Measurements from ENCODE around the gene PAK5.

DNA sequence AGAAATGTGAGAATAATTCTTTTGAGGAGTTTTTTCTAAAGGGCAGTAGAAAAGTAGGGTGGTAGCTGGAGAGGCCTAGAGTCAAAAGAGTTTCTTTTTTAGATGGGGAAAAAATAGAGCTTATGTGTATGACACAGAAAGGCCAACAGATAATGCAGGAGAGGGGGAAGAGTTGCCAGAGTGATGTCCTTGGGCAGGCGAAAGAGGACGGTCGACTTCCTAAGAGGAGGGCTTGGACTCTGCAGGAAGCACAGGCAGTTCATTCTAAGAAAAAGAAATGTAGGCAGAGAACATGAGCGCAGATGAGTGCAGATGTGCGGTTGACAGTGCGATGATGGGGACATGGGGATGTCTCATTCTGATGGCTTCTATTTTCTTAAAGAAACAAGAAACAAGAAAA lies 68.9 kb downstream of the PAK5 start:
- TF ChIP-seq, protein P1, sequence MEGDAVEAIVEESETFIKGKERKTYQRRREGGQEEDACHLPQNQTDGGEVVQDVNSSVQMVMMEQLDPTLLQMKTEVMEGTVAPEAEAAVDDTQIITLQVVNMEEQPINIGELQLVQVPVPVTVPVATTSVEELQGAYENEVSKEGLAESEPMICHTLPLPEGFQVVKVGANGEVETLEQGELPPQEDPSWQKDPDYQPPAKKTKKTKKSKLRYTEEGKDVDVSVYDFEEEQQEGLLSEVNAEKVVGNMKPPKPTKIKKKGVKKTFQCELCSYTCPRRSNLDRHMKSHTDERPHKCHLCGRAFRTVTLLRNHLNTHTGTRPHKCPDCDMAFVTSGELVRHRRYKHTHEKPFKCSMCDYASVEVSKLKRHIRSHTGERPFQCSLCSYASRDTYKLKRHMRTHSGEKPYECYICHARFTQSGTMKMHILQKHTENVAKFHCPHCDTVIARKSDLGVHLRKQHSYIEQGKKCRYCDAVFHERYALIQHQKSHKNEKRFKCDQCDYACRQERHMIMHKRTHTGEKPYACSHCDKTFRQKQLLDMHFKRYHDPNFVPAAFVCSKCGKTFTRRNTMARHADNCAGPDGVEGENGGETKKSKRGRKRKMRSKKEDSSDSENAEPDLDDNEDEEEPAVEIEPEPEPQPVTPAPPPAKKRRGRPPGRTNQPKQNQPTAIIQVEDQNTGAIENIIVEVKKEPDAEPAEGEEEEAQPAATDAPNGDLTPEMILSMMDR (IDR thresholded peaks at IDR 0.05) = no peak
- no peak for TF ChIP-seq POLR2A (IDR thresholded peaks at IDR 0.05)
